Naive B cell (primary cell): ENCODE measurements around the gene TRPC5OS. TPM values are rescaled to one million over a fixed set of nuclear protein-coding genes. Genes with fewer than 3 reads are reported as not detected.

Source experiments
- polyA plus RNA-seq, 6 donors: library from polyadenylated mRNA; unstranded; fragments of 300-500 nt; fragmentation: Illumina TruSeq; gene quantifications; one replicate each; pipeline ENCODE4 v1.2.3, GENCODE V29; 2021; ENCODE audit warnings: low read depth in 6 of 6

TRPC5OS gene
- polyA plus RNA-seq, 6 donors from 2014 or later, result not detected

Other genes starting within 250 kb of the TRPC5OS start
- gene ALG13, start 195.0 kb upstream of the TRPC5OS start, polyA plus RNA-seq, result 100 to 1,000 TPM in 3 of 6 donors, 10 to 100 TPM in 3; 77.9 to 139 (median 94.1) TPM
- under 1 TPM in 1 of 6 donors, not detected in 5; 0.07 TPM for gene TRPC5, start 206.6 kb downstream of the TRPC5OS start, polyA plus RNA-seq
- not detected for gene RTL4, start 206.8 kb downstream of the TRPC5OS start, polyA plus RNA-seq